GM12892 (cell line): Measurements from ENCODE around the gene ODAD2.

Experiments used
- POLR2A ChIP-seq: IDR thresholded peaks from 2 replicates; pipeline ENCODE4 v1.6.1; 2011; ENCODE audit warnings: low read depth, low read length, control low read depth
- POLR2AphosphoS5 ChIP-seq: IDR thresholded peaks from 2 replicates; pipeline ENCODE4 v1.6.1; 2011; ENCODE audit warnings: low read depth, low read length, control low read depth
- TAF1 ChIP-seq: IDR thresholded peaks from 2 replicates; pipeline ENCODE4 v1.6.1; 2011; ENCODE audit warnings: low read depth, mild to moderate bottlenecking, control low read depth, low read length, borderline replicate concordance

DNA sequence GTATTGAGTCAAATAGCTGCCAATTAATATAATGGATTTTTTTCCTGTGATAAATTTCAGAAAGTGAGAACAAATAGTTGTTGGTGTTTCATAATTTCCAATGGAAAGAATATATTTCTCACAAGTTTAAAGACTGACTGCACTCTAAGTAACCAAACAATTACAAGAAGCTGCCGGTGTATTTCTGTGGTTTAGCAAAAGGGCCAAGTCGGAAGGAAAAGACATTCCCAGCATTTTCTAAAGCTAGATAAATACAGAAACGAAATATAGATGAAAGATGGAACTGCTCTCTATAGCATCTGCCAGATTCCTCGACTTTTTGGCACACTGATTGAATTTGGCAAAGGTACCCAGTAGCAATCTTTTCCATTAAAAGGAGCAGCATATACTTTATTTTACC lies 160.5 kb downstream of the ODAD2 start:
- TF ChIP-seq TAF1 (no peak), POLR2AphosphoS5 (no peak), POLR2A (no peak)
